ENCODE measurements around the gene TRAPPC4.
"Not testable (repeated sequence)": the region's sequence is repeated elsewhere in the genome, so short reads cannot be mapped to it uniquely, and the experiment has no call there.

The TRAPPC4 gene

DNA sequence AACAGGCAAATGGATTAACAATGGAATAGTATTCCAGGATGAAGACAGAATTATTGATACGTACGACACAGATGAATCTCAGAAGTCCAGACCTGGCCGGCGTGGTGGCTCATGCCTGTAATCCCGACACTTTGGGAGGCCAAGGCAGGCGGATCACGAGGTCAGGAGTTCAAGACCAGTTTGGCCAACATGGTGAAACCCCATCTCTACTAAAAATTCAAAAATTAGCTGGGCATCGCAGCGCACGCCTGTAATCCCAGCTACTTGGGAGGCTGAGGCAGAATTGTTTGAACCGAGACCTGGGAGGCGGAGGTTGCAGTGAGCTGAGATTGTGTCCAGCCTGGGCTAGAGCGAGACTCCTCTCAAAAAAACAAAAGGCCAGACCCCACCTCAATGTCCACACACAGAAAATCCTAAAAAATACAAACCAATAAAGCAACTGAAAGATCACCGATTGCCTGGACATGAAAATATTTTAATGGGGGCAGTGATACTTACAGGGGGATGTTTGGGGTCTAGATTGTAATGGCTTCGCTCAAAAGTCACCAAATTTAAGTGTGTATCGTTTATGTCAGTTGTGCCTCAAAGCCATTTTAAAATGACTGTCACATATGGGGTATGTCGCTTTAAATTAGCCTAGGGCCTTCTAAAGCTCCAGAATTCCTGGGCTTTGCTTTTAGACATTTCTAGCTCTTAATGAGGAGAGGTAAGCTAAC lies 4.2 kb upstream of the TRAPPC4 start:
- DNase-seq: no peak

GRCh38 chr11:119015054-119015611 lies 3.4 kb upstream of the TRAPPC4 start:
- DNase-seq: no peak

- no peak for DNase-seq
These were observed 2.2 kb upstream of the TRAPPC4 start for GRCh38 chr11:119016216-119017009.

DNA sequence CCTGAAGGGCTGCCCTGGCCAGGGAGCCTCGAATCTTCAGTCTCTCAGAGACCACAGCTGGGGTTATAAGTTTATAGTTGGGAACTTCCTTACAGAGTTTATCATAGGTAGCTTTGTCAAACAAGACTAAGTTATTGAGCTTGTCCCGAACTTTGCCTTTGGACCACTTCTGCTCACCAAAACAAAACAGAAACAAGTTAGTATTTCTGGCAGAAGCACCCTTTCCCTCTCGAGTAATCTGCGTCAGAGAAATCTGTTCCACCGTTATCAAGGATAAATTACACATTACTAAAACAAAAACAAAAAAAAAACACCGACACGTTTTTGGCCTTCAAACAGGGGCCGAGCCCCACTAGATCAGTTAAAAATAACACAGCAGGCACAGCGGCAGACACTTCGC lies 1.2 kb upstream of the TRAPPC4 start:
- not testable (repeated sequence) for DNase-seq

DNA sequence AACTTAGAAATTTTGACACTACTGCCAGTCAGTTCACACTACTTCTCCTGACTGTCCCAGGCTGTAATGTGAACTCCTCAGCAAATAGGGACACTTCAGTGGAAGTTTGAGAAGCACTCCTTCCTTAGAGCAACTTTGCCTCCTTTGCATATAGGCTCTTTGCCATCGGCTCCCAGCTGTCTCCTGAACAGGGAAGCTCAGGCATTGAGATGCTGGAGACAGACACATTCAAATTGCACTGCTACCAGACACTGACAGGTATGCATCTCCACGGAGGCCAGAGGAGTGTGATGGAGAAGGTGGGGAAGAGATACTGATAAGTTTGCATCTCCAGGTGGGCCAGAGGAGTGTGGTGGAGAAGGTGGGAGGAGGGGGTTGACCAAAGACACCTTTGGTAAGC lies 1.4 kb downstream of the TRAPPC4 start:
- no peak for DNase-seq

DNA sequence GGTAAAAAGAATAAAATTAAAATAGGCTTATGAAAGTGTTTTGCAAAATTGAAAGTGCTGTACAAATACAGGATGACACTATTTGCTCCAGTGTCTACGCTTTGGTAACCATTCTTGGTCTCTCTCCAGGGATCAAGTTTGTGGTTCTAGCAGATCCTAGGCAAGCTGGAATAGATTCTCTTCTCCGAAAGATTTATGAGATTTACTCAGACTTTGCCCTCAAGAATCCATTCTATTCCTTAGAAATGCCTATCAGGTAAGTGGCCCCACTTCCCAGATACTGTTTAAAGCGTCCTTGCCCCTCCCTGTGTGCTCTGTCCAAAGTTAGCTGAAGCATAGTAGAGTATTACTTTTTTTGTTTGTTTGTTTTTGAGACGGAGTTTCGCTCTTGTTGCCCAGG lies 3.1 kb downstream of the TRAPPC4 start:
- no peak for DNase-seq

- no peak for DNase-seq
These were observed 5.2 kb downstream of the TRAPPC4 start for GRCh38 chr11:119023741-119024140.

- DNase-seq: no peak
These were observed 6.0 kb downstream of the TRAPPC4 start for GRCh38 chr11:119024430-119025098.

GRCh38 chr11:119025099-119025473 lies 6.5 kb downstream of the TRAPPC4 start:
- no peak for DNase-seq

DNA sequence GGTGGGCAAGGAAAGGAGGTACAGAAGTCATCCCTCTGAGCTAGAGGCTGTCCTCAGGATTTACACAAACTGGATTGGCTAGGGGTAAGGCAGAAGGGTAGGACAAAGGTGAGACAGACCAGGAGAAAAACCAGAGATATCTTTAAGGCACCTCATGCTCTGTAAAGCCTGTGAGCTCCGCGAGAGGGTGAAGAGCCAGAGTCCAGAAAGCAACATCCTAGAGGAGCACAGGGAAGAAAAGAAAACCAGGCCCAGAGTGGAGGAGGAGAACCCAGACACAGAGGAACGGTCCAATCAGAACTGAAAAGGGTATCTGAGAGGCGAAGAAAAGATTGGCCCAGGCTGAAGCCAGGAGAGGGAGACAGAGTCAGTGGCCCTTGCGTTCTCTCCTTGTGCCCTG lies 7.0 kb downstream of the TRAPPC4 start:
- no peak for DNase-seq

GRCh38 chr11:119025978-119026766 lies 7.6 kb downstream of the TRAPPC4 start:
- DNase-seq: no peak

DNA sequence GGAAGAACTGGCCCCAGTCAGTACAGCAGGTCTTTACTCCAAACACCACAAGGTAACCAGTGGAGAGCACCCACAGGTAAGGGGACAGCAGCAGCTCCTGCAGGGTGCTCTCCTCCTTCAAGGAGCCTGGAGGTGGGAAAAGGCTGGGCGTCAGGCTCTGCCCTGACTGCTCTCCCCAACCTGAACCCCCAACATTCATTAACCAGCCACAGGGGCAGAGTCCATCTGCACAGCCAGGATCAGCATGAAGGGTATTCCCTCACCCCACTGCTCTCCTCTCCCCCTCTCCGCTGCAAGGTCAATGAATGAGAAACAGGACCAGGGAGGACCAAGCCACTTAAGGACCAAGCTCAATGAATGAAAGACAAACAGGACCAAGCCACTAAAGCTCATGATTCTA lies 8.4 kb downstream of the TRAPPC4 start:
- DNase-seq: no peak

DNA sequence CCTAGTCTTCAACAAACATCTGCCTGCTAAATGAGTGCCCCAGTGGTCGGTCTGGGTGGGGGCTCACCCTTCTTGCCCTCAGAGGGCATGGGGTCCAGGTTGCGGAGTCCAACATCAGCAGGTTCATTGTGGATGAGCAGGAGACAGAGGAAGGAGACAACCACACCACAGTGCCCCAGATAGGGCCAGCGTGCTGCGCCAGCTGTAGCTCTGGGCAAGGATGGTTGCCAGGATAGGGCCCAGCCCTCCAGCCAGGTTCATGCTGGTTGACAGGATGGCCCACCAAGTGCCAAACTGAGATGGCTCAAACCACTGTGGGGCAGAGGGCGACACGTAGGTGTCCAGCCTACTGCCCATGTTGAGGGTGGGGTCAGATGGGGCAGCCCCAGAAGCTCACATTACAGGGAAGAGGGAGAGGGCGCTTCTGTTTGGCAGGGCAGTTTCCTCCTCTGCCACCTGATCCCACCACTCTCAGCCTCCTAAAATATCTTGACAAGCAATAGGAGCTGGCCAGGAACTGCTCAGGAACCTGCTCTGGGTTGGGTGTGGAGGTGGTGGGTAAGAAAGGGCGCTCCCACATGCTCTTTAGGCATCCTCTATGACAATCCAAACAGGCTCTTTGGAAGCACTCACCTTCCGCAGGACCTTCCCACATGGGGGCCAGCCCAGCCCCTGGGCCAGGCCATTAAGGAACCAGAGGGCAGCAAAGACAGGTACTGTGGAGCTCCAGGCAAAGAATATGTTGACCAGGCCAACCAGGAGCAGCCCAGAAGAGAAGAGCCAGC lies 9.2 kb downstream of the TRAPPC4 start:
- no peak for DNase-seq

- no peak for DNase-seq
These were observed 9.9 kb downstream of the TRAPPC4 start for GRCh38 chr11:119028346-119029068.

GRCh38 chr11:119029069-119029339 lies 10.4 kb downstream of the TRAPPC4 start:
- DNase-seq: no peak

DNA sequence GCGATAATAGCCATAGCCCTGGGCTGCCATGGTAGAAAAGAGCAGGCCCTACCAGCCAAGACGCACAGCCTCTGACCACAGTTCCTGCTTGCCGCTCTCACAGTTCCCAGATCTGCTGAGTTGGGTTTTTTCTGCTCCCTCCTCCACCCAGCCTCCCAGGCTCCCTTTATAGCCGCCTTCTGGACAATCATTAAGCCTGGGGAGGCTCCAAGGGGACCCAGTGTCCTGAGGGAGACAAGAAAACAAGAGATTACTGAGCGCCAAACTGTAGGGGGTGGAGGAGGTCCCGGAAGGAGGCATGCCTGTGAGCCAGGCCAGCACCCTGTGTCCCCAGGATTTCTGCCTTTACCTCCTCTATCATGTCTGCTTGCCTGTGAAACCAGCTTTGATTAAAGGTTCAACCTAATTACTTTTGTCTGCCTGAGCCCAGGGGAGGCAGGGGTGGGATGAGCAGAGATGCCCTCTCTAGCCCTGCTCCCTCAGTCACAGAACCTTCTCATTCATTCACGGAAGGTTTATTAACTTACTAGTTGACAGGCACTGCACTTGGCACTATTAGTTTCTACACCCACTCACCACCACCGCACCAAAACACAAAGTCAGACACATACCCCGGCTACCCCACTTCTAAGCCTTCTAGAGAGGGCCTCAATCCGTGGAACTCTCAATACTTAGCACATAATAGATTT lies 10.9 kb downstream of the TRAPPC4 start:
- DNase-seq: peak in 9 of 14 donors; percentile 6 to 51 (median 18)

GRCh38 chr11:119030029-119030328 lies 11.4 kb downstream of the TRAPPC4 start:
- DNase-seq: peak in 1 of 14 donors; percentile 44

DNA sequence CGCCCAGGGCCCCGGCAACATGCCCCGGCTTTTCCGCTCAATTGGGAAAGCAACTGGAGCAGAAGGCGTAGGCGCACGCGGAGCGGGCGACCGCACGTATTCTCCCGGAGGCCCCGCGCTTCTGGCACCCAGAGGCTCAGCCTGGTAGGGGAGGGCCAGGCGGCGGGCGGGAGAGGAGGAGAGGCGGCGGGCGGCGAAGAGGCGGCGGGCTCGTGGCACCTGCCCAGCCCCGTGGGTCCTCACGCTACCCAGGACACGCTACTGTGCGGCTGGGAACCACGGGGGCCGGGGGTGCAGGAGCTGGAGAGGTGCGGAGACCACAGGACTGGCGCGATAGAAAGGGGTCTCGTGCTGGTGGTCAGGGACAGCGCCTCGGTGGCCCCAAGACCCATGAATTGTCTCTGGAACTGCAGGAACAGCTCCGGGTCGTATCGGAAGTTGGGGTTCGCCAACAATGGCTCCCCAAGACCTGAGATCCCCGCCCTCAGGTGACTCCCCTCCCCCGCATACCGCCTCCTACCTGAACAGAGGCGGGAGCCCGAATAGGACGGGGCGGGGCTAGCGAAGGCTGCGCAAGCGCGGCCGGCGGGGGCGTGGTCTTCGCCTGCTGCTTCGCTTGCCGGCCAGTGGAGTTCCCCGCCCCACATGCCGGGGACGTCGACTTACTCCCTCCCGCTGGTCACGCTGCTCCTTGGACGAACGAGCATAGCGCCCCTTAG lies 11.9 kb downstream of the TRAPPC4 start, which contains the start of gene SLC37A4:
Gene SLC37A4 (minus strand): TSS at position 549 of the 719 bp plus-strand sequence.
- DNase-seq: peak; percentile 59 to 97 (median 91)

- DNase-seq: no peak
These were observed 13.3 kb downstream of the TRAPPC4 start for GRCh38 chr11:119031912-119032280.

DNA sequence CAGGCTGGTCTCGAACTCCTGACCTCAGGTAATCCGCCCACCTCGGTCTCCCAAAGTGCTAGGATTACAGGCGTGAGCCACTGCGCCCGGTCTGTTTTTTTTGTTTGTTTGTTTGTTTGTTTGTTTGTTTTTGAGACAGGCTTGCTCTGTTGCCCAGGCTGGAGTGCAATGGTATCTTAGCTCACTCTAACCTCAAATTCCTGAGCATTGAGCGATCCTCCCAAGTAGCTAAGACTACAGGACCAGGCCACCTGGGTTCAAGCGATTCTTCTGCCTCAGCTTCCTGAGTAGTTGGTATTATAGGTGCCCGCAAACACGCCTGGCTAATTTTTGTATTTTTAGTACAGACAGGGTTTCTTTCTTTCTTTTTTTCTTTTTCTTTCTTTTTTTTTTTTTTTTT lies 14.9 kb downstream of the TRAPPC4 start:
- not testable (repeated sequence) for DNase-seq

Data from C1 segment of cervical spinal cord (tissue), 14 donors.